RWPE2 (cell line): ENCODE measurements around the gene SYCE3.
A peak's percentile ranks its signal among the peaks of the same experiment; 100 is the strongest.

Experiments
- ATAC-seq: fragments of 200-7000 bp; cut with Tn5 transposase; 3 replicates; pipeline ENCODE4 v1.9.1; 2021; ENCODE audit warnings: low read depth
- DNase-seq: peaks from one replicate; pipeline ENCODE4 v3.0.0-alpha.2; 2020; ENCODE audit warnings: low spot score
- H3K27ac ChIP-seq: fragments of 450-650 bp; 2 replicates; pipeline ENCODE4 v1.5.1; 2017; ENCODE audit warnings: mild to moderate bottlenecking; ENCODE audit not compliant: poor library complexity, severe bottlenecking
- H3K27me3 ChIP-seq: fragments of 250-450 bp; sonication (Bioruptor Pico); 2 replicates; pipeline ENCODE4 v1.5.1; 2021; ENCODE audit warnings: mild to moderate bottlenecking, moderate library complexity; ENCODE audit not compliant: insufficient read depth, poor library complexity, severe bottlenecking
- H3K36me3 ChIP-seq: fragments of 250-450 bp; sonication (Bioruptor Pico); 2 replicates; pipeline ENCODE4 v1.5.1; 2020; ENCODE audit warnings: low read depth, mild to moderate bottlenecking, moderate library complexity
- H3K4me1 ChIP-seq: fragments of 250-450 bp; sonication (Bioruptor Pico); 2 replicates; pipeline ENCODE4 v1.5.1; 2021; ENCODE audit warnings: mild to moderate bottlenecking, moderate library complexity; ENCODE audit not compliant: insufficient read depth, poor library complexity, severe bottlenecking
- H3K4me3 ChIP-seq: fragments of 250-450 bp; sonication (Bioruptor Pico); 2 replicates; pipeline ENCODE4 v1.5.1; 2021; ENCODE audit warnings: mild to moderate bottlenecking, moderate library complexity; ENCODE audit not compliant: severe bottlenecking
- H3K9me3 ChIP-seq: fragments of 250-450 bp; sonication (Bioruptor Pico); 2 replicates; pipeline ENCODE4 v1.5.1; 2021; ENCODE audit warnings: mild to moderate bottlenecking, moderate library complexity; ENCODE audit not compliant: severe bottlenecking
- CTCF ChIP-seq: fragments of 450-650 bp; IDR thresholded peaks from one replicate; pipeline ENCODE4 v1.5.1; 2017; ENCODE audit warnings: mild to moderate bottlenecking, moderate library complexity; ENCODE audit not compliant: poor library complexity, severe bottlenecking

The SYCE3 gene

GRCh38 chr22:50517495-50518260 is 45.0 kb downstream of the SYCE3 start:
- no peak for DNase-seq
- Histone ChIP-seq H3K36me3 (peaks cover 40% of the 10 kb centered on the region), H3K27ac (no peak overlapping the region), H3K4me3 (no peak overlapping the region), H3K27me3 (no peaks in the 10 kb centered on the region), H3K4me1 (no peaks in the 10 kb centered on the region), H3K9me3 (no peaks in the 10 kb centered on the region)
- no peak for TF ChIP-seq CTCF
- ATAC-seq, result no peak

- ATAC-seq, result no peak
Observed at GRCh38 chr22:50516891-50517290, 45.8 kb downstream of the SYCE3 start.

GRCh38 chr22:50516068-50516467 is 46.7 kb downstream of the SYCE3 start:
- ATAC-seq (no peak), DNase-seq (no peak)
- no peak for TF ChIP-seq CTCF
- Histone ChIP-seq H3K9me3 (no peaks in the 10 kb centered on the region), H3K27ac (no peak overlapping the region), H3K4me3 (no peak overlapping the region), H3K36me3 (peaks cover 43% of the 10 kb centered on the region), H3K27me3 (no peaks in the 10 kb centered on the region), H3K4me1 (no peaks in the 10 kb centered on the region)

More at GRCh38 chr22:50516891-50517290, 45.8 kb downstream of the SYCE3 start:
- Histone ChIP-seq H3K4me1 (no peaks in the 10 kb centered on the region), H3K27me3 (no peaks in the 10 kb centered on the region), H3K36me3 (peaks cover 42% of the 10 kb centered on the region), H3K9me3 (no peaks in the 10 kb centered on the region), H3K27ac (no peak overlapping the region), H3K4me3 (no peak overlapping the region)
- no peak for DNase-seq
- no peak for TF ChIP-seq CTCF

- TF ChIP-seq CTCF, result no peak
- Histone ChIP-seq H3K4me3 (no peak overlapping the region), H3K27ac (no peak overlapping the region), H3K9me3 (no peaks in the 10 kb centered on the region), H3K36me3 (peaks cover 41% of the 10 kb centered on the region), H3K27me3 (no peaks in the 10 kb centered on the region), H3K4me1 (peaks cover 7% of the 10 kb centered on the region)
- no peak for ATAC-seq
- DNase-seq, result no peak
Observed at GRCh38 chr22:50513175-50513574, 49.5 kb downstream of the SYCE3 start.

GRCh38 chr22:50508897-50509296 is 53.8 kb downstream of the SYCE3 start:
- no peaks in the 10 kb centered on the region for H3K27me3 ChIP-seq
- peak overlapping the region; percentile 68 for H3K27ac ChIP-seq
- H3K9me3 ChIP-seq, result no peaks in the 10 kb centered on the region
- ATAC-seq, result no peak
- H3K4me1 ChIP-seq, result peaks cover 7% of the 10 kb centered on the region
- peak overlapping the region; percentile 86 for H3K4me3 ChIP-seq
- no peak for TF ChIP-seq CTCF
- no peak for DNase-seq
- H3K36me3 ChIP-seq, result peaks cover 36% of the 10 kb centered on the region
